ENCODE data around the gene PGC.

- TF ChIP-seq, protein P1, sequence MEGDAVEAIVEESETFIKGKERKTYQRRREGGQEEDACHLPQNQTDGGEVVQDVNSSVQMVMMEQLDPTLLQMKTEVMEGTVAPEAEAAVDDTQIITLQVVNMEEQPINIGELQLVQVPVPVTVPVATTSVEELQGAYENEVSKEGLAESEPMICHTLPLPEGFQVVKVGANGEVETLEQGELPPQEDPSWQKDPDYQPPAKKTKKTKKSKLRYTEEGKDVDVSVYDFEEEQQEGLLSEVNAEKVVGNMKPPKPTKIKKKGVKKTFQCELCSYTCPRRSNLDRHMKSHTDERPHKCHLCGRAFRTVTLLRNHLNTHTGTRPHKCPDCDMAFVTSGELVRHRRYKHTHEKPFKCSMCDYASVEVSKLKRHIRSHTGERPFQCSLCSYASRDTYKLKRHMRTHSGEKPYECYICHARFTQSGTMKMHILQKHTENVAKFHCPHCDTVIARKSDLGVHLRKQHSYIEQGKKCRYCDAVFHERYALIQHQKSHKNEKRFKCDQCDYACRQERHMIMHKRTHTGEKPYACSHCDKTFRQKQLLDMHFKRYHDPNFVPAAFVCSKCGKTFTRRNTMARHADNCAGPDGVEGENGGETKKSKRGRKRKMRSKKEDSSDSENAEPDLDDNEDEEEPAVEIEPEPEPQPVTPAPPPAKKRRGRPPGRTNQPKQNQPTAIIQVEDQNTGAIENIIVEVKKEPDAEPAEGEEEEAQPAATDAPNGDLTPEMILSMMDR (IDR thresholded peaks at IDR 0.05; ENCODE audit: low read depth, low read length) = no peak
- no peak for TF ChIP-seq EZH2phosphoT487 (IDR thresholded peaks at IDR 0.05; ENCODE audit: low read depth)
Measured at GRCh38 chr6:41726876-41727275, 20.3 kb downstream of the PGC start.
